Keratinocyte (primary cell): ENCODE data around the gene NARS2. TPM values are rescaled to one million over a fixed set of nuclear protein-coding genes. Genes with fewer than 3 reads are reported as not detected.

Experiments used
- DNase-seq: peaks from one replicate; pipeline ENCODE4 v3.0.0-alpha.2; 2011; ENCODE audit warnings: low read depth, missing footprints, low spot score
- FAIRE-seq: peaks from 2 replicates; lab custom pipeline; 2011; peaks lifted over from hg19 to GRCh38; lab: Jason Lieb, UNC
- H2AFZ ChIP-seq: 2 replicates; pipeline ENCODE4 v1.6.0; 2012; ENCODE audit warnings: low read length, control low read depth, inconsistent platforms; ENCODE audit not compliant: control insufficient read depth
- H3K27ac ChIP-seq: 2 replicates; pipeline ENCODE4 v1.5.1; 2011; ENCODE audit warnings: low read length; ENCODE audit not compliant: control insufficient read depth, insufficient read depth
- H3K27me3 ChIP-seq: 3 replicates; pipeline ENCODE4 v1.6.0; 2011; ENCODE audit warnings: low read length; ENCODE audit not compliant: control insufficient read depth, insufficient read depth; ENCODE audit errors: extremely low read depth
- H3K36me3 ChIP-seq, 2 experiments: 2 replicates in 1 of 2; 3 replicates in 1 of 2; pipeline ENCODE4 v1.5.1; 2011; ENCODE audit warnings: low read length in 2 of 2, mild to moderate bottlenecking in 1 of 2; ENCODE audit not compliant: control insufficient read depth in 2 of 2, insufficient read depth in 2 of 2; ENCODE audit errors: extremely low read depth in 1 of 2
- H3K4me1 ChIP-seq: 3 replicates; pipeline ENCODE4 v1.5.1; 2011; ENCODE audit warnings: low read length; ENCODE audit not compliant: control insufficient read depth, insufficient read depth; ENCODE audit errors: extremely low read depth
- H3K4me2 ChIP-seq: 3 replicates; pipeline ENCODE4 v1.6.0; 2011; ENCODE audit warnings: low read depth, low read length; ENCODE audit not compliant: control insufficient read depth, insufficient read depth; ENCODE audit errors: extremely low read depth
- H3K4me3 ChIP-seq, 3 experiments: fragments of 200-600 bp in 1 of 3; sonication (generic) in 1 of 3; 2 replicates in 2 of 3; 3 replicates in 1 of 3; pipeline ENCODE4 v1.5.1; 2011 to 2016; ENCODE audit warnings: low read length in 3 of 3, mild to moderate bottlenecking in 3 of 3, control low read depth in 2 of 3, inconsistent platforms in 1 of 3, low read depth in 1 of 3, mixed read lengths in 1 of 3, mixed run types in 1 of 3, moderate library complexity in 1 of 3; ENCODE audit not compliant: control insufficient read depth in 2 of 3, insufficient read depth in 2 of 3; ENCODE audit errors: extremely low read depth in 1 of 3
- H3K79me2 ChIP-seq: 2 replicates; pipeline ENCODE4 v1.6.0; 2012; ENCODE audit warnings: low read length; ENCODE audit not compliant: control insufficient read depth, insufficient read depth
- H3K9ac ChIP-seq: 3 replicates; pipeline ENCODE4 v1.6.0; 2011; ENCODE audit warnings: low read length; ENCODE audit not compliant: control insufficient read depth, insufficient read depth; ENCODE audit errors: extremely low read depth
- H3K9me1 ChIP-seq: 3 replicates; pipeline ENCODE4 v1.6.0; 2011; ENCODE audit warnings: low read length; ENCODE audit not compliant: control insufficient read depth, insufficient read depth; ENCODE audit errors: extremely low read depth
- H3K9me3 ChIP-seq: 2 replicates; pipeline ENCODE4 v1.5.1; 2012; ENCODE audit warnings: low read depth, low read length; ENCODE audit not compliant: control insufficient read depth
- H4K20me1 ChIP-seq: 3 replicates; pipeline ENCODE4 v1.6.0; 2011; ENCODE audit warnings: low read length; ENCODE audit not compliant: control insufficient read depth, insufficient read depth; ENCODE audit errors: extremely low read depth
- CTCF ChIP-seq, 3 experiments: IDR thresholded peaks in 1 of 3; conservative IDR thresholded peaks in 1 of 3; optimal IDR thresholded peaks in 1 of 3; 2 replicates in 2 of 3; 3 replicates in 1 of 3; pipeline versions ENCODE3 to v1.5.1; 2011; ENCODE audit warnings: low read length in 3 of 3, mild to moderate bottlenecking in 3 of 3, moderate library complexity in 2 of 3, control low read depth in 1 of 3, inconsistent platforms in 1 of 3; ENCODE audit not compliant: insufficient read depth in 2 of 3; ENCODE audit errors: extremely low read depth in 1 of 3
- EZH2 ChIP-seq: IDR thresholded peaks from one replicate; pipeline ENCODE4 v1.6.1; 2012; ENCODE audit warnings: inconsistent platforms, mild to moderate bottlenecking, low read length, moderate library complexity
- dilution Hi-C: fragments of 300-500 bp; cut with MboI; formaldehyde crosslinking; loops from one replicate; pipeline ENCODE4 v1.7.0; 2020; ENCODE audit warnings: low sequenced_read_pairs; ENCODE audit not compliant: extremely low pct_ligation_motif_present
- polyA plus RNA-seq, 5 experiments: library from polyadenylated mRNA; depleted of rRNA in 3 of 5; stranded (reverse) in 3 of 5; stranded (forward) in 1 of 5; unstranded in 1 of 5; fragments of >200 nt; gene quantifications; 1 replicate in 1 of 5; 2 replicates in 3 of 5; 3 replicates in 1 of 5; pipeline versions ENCODE4 v1.2.1 to v1.2.3, GENCODE V29; 2011 to 2012; ENCODE audit warnings: missing spikeins in 2 of 5, low read depth in 1 of 5, low replicate concordance in 1 of 5

The NARS2 gene
- polyA plus RNA-seq, 1 donor (not counting 4 experiments of a cell fraction or from before 2014, with no cell fraction given) = 28.8 TPM

DNA sequence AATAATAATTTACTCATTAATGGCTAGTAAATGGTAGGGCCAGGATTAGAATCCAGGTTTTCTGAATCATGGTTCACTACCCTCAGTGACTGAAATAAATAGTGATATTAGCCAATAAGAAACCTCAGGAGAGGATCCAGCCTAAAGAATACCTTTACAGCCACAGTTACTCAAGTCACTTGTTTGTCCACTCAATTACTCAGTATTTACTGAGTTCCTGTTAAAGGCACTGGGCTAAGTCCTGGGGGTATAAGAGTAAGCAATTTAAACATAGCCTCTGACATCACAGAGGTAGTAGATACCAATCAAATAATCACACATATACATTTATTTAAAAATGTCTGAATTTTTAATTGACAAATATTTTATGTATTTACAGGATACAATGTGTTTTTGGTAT is 100.2 kb downstream of the NARS2 start:
- Histone ChIP-seq H3K9me3 (no peaks in the 10 kb centered on the region), H3K9me1 (no peaks in the 10 kb centered on the region), H2AFZ (no peak overlapping the region), H3K79me2 (no peaks in the 10 kb centered on the region), H3K4me1 (no peaks in the 10 kb centered on the region), H3K4me3 (no peak overlapping the region), H3K27ac (no peak overlapping the region), H3K36me3 (no peaks in the 10 kb centered on the region), H3K27me3 (no peaks in the 10 kb centered on the region), H3K9ac (no peak overlapping the region), H3K4me2 (no peak overlapping the region), H4K20me1 (no peaks in the 10 kb centered on the region)
- DNase-seq = no peak
- dilution Hi-C loops = no loop called here
- FAIRE-seq = no peak
- TF ChIP-seq EZH2 (no peak), CTCF (optimal IDR thresholded peaks at IDR 0.05 in 1 of 3, IDR thresholded peaks at IDR 0.05 in 1 of 3, conservative IDR thresholded peaks at IDR 0.05 in 1 of 3; ENCODE audit: extremely low read depth in 1 of 3, insufficient read depth in 2 of 3, low read length in 3 of 3) (no peak)

- H3K9me3 ChIP-seq = no peaks in the 10 kb centered on the region
- dilution Hi-C loops = no loop called here
- no peaks in the 10 kb centered on the region for H3K79me2 ChIP-seq
- H3K4me1 ChIP-seq = no peaks in the 10 kb centered on the region
- no peaks in the 10 kb centered on the region for H4K20me1 ChIP-seq
- H3K36me3 ChIP-seq = no peaks in the 10 kb centered on the region
- H3K9me1 ChIP-seq = no peaks in the 10 kb centered on the region
- no peaks in the 10 kb centered on the region for H3K27me3 ChIP-seq
- TF ChIP-seq CTCF (optimal IDR thresholded peaks at IDR 0.05 in 1 of 3, IDR thresholded peaks at IDR 0.05 in 1 of 3, conservative IDR thresholded peaks at IDR 0.05 in 1 of 3; ENCODE audit: extremely low read depth in 1 of 3, insufficient read depth in 2 of 3, low read length in 3 of 3) (no peak), EZH2 (no peak)
- H2AFZ ChIP-seq = no peak overlapping the region
- no peak overlapping the region for H3K9ac ChIP-seq
- no peak overlapping the region for H3K4me3 ChIP-seq
- no peak for DNase-seq
- H3K27ac ChIP-seq = no peak overlapping the region
- no peak for FAIRE-seq
- H3K4me2 ChIP-seq = no peak overlapping the region
Measured at GRCh38 chr11:78472905-78473304, 101.8 kb downstream of the NARS2 start.
